ENCODE results near the gene SMARCC1. TPM values are rescaled to one million over a fixed set of nuclear protein-coding genes. Genes with fewer than 3 reads are reported as not detected.

SMARCC1 gene
- total RNA-seq, 1 donor from 2014 or later: 73.4 TPM

- DNase-seq (ENCODE audit: low read depth): no peak
- TF ChIP-seq, protein P1, sequence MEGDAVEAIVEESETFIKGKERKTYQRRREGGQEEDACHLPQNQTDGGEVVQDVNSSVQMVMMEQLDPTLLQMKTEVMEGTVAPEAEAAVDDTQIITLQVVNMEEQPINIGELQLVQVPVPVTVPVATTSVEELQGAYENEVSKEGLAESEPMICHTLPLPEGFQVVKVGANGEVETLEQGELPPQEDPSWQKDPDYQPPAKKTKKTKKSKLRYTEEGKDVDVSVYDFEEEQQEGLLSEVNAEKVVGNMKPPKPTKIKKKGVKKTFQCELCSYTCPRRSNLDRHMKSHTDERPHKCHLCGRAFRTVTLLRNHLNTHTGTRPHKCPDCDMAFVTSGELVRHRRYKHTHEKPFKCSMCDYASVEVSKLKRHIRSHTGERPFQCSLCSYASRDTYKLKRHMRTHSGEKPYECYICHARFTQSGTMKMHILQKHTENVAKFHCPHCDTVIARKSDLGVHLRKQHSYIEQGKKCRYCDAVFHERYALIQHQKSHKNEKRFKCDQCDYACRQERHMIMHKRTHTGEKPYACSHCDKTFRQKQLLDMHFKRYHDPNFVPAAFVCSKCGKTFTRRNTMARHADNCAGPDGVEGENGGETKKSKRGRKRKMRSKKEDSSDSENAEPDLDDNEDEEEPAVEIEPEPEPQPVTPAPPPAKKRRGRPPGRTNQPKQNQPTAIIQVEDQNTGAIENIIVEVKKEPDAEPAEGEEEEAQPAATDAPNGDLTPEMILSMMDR (conservative IDR thresholded peaks at IDR 0.05; ENCODE audit: low read depth, low read length): no peak
- no peak overlapping the region for H3K4me3 ChIP-seq (ENCODE audit: low read depth, low read length)
These were observed 144.8 kb downstream of the SMARCC1 start for GRCh38 chr3:47636921-47637320.

- no peak overlapping the region for H3K4me3 ChIP-seq (ENCODE audit: low read depth, low read length)
- TF ChIP-seq, protein P1 (conservative IDR thresholded peaks at IDR 0.05; ENCODE audit: low read depth, low read length): no peak
- DNase-seq (ENCODE audit: low read depth): no peak
These were observed 145.5 kb downstream of the SMARCC1 start for GRCh38 chr3:47636225-47636624.

DNA sequence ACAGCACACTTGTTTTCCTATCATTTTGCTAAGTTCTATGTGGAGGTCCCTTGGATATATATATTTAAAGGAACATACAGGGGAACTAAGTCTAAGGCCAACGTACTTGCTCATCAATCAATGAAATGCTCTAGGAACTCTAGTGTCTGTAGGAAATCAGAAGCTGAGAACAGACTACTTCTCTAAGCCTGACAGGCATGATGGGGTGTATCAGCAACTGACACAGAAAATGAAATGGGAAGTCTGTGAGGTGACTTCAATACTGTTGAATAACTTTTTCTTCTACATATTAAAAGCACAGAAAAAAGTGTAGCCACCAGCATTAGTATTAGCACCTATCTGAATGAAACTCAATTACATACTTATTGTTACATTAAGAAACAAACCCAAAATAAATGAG is 146.2 kb downstream of the SMARCC1 start:
- no peak for DNase-seq (ENCODE audit: low read depth)

GRCh38 chr3:47634996-47635395 is 146.7 kb downstream of the SMARCC1 start:
- TF ChIP-seq, protein P1 (conservative IDR thresholded peaks at IDR 0.05; ENCODE audit: low read depth, low read length): no peak
- DNase-seq (ENCODE audit: low read depth): no peak
- H3K4me3 ChIP-seq (ENCODE audit: low read depth, low read length): no peak overlapping the region

More for the DNA sequence above, 146.2 kb downstream of the SMARCC1 start:
- H3K4me3 ChIP-seq (ENCODE audit: low read depth, low read length): no peak overlapping the region
- TF ChIP-seq, protein P1 (conservative IDR thresholded peaks at IDR 0.05; ENCODE audit: low read depth, low read length): no peak

GRCh38 chr3:47630810-47631209 is 150.9 kb downstream of the SMARCC1 start:
- H3K4me3 ChIP-seq (ENCODE audit: low read depth, low read length): no peak overlapping the region
- DNase-seq (ENCODE audit: low read depth): no peak
- TF ChIP-seq, protein P1 (conservative IDR thresholded peaks at IDR 0.05; ENCODE audit: low read depth, low read length): no peak

- no peak for DNase-seq (ENCODE audit: low read depth)
- TF ChIP-seq, protein P1 (conservative IDR thresholded peaks at IDR 0.05; ENCODE audit: low read depth, low read length): no peak
- H3K4me3 ChIP-seq (ENCODE audit: low read depth, low read length): no peak overlapping the region
These were observed 151.9 kb downstream of the SMARCC1 start for GRCh38 chr3:47629770-47630169.

DNA sequence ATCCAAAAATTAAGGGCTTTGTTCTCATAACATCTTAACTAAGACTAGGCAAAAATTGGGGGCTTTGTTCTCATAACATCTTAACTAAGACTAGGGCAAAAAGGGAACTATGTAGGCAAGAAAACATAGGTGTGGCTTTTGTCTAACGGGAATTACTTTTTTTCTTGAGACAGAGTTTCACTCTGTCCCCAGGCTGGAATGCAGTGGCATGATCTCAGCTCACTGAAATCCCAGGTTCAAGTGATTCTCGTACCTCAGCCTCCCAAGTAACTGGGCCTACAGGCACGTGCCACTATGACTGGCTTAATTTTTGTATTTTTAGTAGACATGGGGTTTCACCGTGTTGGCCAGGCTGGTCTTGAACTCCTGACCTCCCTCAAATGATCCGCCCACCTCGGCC is 153.3 kb downstream of the SMARCC1 start:
- TF ChIP-seq, protein P1 (conservative IDR thresholded peaks at IDR 0.05; ENCODE audit: low read depth, low read length): no peak
- no peak overlapping the region for H3K4me3 ChIP-seq (ENCODE audit: low read depth, low read length)
- DNase-seq (ENCODE audit: low read depth): no peak
